ENCODE data around the gene C11orf21. TPM values are rescaled to one million over a fixed set of nuclear protein-coding genes. Genes with fewer than 3 reads are reported as not detected.

The C11orf21 gene
- total RNA-seq, 2 experiments from 2014 or later: 0.47 to 2.5 TPM

DNA sequence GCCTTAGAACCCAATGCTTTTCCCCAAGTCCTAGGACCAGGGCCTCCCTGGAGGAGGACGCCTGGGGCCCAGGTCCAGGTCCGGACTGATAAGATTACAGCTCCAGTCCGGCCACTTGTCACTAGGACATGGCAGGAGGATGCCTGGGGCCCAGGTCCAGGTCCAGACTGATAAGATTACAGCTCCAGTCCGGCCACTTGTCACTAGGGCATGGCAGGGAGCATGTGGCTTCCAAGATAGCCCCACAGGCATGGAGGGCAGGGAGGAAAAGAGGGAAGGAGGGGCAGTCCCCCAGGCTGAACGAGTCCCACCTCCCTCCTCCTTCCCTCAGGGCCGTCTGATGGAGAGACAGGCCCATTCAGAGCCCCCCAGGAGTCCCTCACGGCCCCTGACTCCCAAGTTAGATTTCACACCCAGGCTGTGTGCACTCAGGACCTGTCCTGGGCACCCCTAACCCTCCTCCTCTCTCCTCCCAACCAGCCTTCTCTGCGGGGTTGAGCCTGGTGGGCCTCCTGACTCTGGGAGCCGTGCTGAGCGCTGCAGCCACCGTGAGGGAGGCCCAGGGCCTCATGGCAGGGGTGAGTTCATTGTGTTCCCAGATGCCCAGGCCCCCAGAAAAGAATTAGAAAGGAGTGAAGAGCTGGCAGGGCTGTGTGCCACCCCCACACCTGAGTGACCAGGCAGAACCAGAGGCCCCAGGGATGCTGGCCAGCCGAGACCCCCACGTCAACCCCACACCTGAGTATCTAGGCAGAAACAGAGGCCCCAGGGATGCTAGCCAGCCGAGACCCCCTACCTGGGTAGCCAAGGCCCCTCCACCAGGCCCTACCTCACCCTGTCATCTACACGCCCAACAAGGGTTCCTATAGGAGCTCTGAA, 2.1 kb upstream of the C11orf21 start:
- ChIA-PET CTCF (ENCODE audit: unreplicated experiment) (interaction anchor here (1.0 to 3.3 kb wide), 3 partner anchors 87 to 115 kb away, joined by 3 to 44 read pairs (median 4); no protein-coding TSS in a partner anchor), POLR2A (no interaction called here)
- no TSS peak for BruUV-seq (replicated peaks)
- Histone ChIP-seq H3K4me2 (ENCODE audit: low read length) (no peak overlapping the region), H3K79me2 (ENCODE audit: insufficient read depth, low read depth, low read length) (no peaks in the 10 kb centered on the region), H2AFZ (ENCODE audit: low read length) (no peak overlapping the region), H4K20me1 (ENCODE audit: insufficient read depth, low read length) (no peaks in the 10 kb centered on the region), H3K27ac (ENCODE audit: low read depth, low read length, poor library complexity, severe bottlenecking) (no peak overlapping the region), H3K4me1 (ENCODE audit: insufficient read depth, low read length, poor library complexity, severe bottlenecking) (peaks cover 8% of the 10 kb centered on the region), H3K4me3 (ENCODE audit: low read depth, low read length, poor library complexity, severe bottlenecking) (no peak overlapping the region), H3K36me3 (ENCODE audit: insufficient read depth, low read length) (no peaks in the 10 kb centered on the region), H3K9me3 (ENCODE audit: low read length) (no peaks in the 10 kb centered on the region), H3K9me2 (ENCODE audit: insufficient read depth, low read length) (no peaks in the 10 kb centered on the region)
- DNase-seq (ENCODE audit: low spot score): no peak
- TF ChIP-seq, protein P1, sequence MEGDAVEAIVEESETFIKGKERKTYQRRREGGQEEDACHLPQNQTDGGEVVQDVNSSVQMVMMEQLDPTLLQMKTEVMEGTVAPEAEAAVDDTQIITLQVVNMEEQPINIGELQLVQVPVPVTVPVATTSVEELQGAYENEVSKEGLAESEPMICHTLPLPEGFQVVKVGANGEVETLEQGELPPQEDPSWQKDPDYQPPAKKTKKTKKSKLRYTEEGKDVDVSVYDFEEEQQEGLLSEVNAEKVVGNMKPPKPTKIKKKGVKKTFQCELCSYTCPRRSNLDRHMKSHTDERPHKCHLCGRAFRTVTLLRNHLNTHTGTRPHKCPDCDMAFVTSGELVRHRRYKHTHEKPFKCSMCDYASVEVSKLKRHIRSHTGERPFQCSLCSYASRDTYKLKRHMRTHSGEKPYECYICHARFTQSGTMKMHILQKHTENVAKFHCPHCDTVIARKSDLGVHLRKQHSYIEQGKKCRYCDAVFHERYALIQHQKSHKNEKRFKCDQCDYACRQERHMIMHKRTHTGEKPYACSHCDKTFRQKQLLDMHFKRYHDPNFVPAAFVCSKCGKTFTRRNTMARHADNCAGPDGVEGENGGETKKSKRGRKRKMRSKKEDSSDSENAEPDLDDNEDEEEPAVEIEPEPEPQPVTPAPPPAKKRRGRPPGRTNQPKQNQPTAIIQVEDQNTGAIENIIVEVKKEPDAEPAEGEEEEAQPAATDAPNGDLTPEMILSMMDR (conservative IDR thresholded peaks at IDR 0.05; ENCODE audit: low read length): no peak
- intact Hi-C loops (cut with micrococcal nuclease; ENCODE audit: unreplicated experiment): no loop called here

DNA sequence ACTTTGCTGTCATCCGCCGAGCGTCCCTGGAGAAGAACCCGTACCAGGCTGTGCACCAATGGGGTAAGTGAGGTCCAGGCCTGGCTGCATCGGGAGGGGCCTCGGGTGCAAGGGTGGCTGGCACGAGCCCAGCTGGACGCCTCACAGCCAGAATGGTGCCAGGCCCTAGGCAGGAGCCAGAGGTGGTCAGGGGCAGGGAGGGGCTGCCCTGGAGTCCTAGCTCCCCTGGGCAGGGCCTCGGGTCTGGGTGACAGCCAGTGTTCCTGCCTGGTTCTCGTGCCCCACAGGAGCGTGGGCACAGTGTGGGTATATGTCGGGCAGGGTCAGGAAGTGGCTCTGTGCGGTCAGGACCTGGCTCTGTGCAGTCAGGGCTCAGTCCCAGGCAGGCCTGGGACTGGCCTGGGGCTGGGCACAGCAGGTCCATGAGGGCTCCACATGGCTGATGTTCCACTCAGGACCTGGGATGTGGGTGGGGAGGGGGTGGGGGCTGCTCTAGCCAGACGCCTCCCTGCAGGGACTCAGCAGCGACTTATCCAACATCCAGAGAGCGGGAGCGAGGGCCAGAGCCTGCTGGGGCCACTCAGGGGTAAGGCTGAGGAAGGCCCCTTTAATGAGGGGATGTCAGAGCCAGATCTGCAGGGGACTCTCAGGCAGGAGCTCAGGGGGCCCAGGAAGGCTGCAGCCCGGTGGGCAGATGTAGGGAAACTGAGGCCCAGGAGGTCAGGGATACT, 1.3 kb upstream of the C11orf21 start:
- no peak overlapping the region for H3K4me2 ChIP-seq (ENCODE audit: low read length)
- no TSS peak for BruUV-seq (replicated peaks)
- intact Hi-C loops (cut with micrococcal nuclease; ENCODE audit: unreplicated experiment): no loop called here

More for the DNA sequence above, 1.3 kb upstream of the C11orf21 start:
- Histone ChIP-seq H3K4me3 (ENCODE audit: low read depth, low read length, poor library complexity, severe bottlenecking) (no peak overlapping the region), H3K4me1 (ENCODE audit: insufficient read depth, low read length, poor library complexity, severe bottlenecking) (peaks cover 8% of the 10 kb centered on the region), H3K9me2 (ENCODE audit: insufficient read depth, low read length) (no peaks in the 10 kb centered on the region), H3K9me3 (ENCODE audit: low read length) (no peaks in the 10 kb centered on the region), H3K36me3 (ENCODE audit: insufficient read depth, low read length) (no peaks in the 10 kb centered on the region), H3K79me2 (ENCODE audit: insufficient read depth, low read depth, low read length) (no peaks in the 10 kb centered on the region), H3K27ac (ENCODE audit: low read depth, low read length, poor library complexity, severe bottlenecking) (no peak overlapping the region), H2AFZ (ENCODE audit: low read length) (no peak overlapping the region), H4K20me1 (ENCODE audit: insufficient read depth, low read length) (no peaks in the 10 kb centered on the region)
- CTCF ChIA-PET (ENCODE audit: unreplicated experiment): no interaction called here
- no peak for DNase-seq (ENCODE audit: low spot score)
- POLR2A ChIA-PET: interaction anchor here (0.6 to 0.8 kb wide), 2 partner anchors 120 to 170 kb away, joined by 3 read pairs; no protein-coding TSS in a partner anchor
- no peak for TF ChIP-seq EZH2phosphoT487 (IDR thresholded peaks at IDR 0.05; ENCODE audit: borderline replicate concordance, low read depth, low read length)
- TF ChIP-seq, protein P1 (conservative IDR thresholded peaks at IDR 0.05; ENCODE audit: low read length): no peak

Measured in OCI-LY7 (cell line).